ACHN (cell line): ENCODE data around the gene FXR2.
"Not testable (repeated sequence)": the region's sequence is repeated elsewhere in the genome, so short reads cannot be mapped to it uniquely, and the experiment has no call there.

ENCODE experiments used
- DNase-seq: peaks from one replicate; pipeline ENCODE4 v3.0.0-alpha.2; 2015
- in situ Hi-C: cut with HindIII; loops from 2 replicates; pipeline ENCODE4 v1.10.0; 2017; ENCODE audit warnings: low sequenced_read_pairs, low pct_ligation_motif_present, low pct_unique_long_range_greater_than_20kb

Gene FXR2

DNA sequence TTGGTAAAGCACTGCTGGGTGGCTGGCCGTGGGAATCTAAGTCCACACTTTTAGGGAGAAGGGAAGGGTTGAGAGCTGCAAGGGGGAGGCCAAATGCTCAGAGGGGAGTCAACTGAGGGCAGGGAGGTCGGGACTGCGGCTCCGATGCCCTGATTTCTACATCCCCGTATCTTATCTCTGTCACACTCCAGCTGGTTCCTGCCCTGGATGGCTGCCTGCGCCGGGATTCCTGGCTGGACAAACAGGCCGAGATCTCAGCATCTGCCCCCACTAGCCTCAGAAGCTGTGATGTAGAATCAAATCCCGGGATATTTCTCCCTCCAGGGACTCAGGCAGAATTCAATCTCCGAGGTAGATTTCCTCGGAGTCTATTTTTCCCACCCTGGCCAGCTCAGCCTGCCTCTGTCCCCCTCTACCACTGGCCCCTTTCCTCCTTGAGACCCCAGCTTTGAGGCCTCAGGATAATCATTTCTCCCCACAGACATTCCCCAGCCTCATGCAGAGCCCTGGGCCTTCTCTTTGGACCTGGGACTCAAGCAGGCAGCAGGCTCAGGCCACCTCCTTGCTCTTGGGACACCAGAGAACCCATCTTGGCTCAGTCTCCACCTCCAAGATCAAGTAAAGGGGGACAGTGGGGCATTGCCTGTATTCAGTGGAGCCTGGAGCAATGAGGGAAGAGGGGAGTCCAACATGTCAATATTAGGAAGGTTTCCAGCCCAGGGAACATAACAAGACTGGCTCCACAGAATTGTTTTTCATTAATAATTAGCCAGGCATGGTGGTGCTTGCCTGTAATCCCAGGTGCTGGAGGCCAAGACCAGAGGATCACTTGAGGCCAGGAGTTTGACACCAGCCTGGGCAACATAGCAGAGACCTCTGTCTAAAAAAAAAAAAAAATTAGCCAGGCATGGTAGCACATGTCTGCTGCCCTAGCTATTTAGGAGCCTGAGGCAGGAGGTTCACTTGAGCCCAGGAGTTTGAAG, 17.0 kb upstream of the FXR2 start:
- no peak for DNase-seq
- in situ Hi-C loops = no loop called here

DNA sequence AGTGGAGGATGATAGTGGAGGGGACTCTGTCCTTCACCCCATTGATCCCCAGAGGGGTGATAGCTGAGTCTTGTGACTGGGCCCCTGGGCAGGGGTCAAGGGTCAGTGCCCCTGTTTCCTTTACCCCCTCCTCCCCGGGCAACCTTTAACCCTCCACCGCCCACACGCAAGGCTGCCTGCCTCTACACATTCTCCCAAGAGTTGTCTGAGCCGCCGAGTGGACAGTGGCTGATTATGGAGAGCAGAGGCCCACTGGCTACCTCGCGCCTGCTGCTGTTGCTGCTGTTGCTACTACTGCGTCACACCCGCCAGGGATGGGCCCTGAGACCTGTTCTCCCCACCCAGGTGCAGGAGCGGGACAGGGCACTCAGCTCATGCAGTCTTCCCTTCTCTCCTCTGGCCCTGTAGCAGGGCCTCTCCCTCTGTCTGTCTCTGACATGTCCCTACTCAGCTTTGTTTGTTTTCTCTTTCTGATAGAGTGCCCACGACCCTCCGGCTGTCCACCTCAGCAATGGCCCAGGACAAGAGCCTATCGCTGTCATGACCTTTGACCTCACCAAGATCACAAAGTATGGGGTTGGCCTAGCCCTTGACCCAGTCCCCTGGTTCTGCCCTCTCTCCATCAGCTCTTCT, 15.4 kb upstream of the FXR2 start, which contains the start of gene SHBG:
Gene SHBG (plus strand): TSS at position 197 of the 633 bp plus-strand sequence. CDS start 38 bp downstream, at position 235.
- in situ Hi-C loops = no loop called here
- no peak for DNase-seq

DNA sequence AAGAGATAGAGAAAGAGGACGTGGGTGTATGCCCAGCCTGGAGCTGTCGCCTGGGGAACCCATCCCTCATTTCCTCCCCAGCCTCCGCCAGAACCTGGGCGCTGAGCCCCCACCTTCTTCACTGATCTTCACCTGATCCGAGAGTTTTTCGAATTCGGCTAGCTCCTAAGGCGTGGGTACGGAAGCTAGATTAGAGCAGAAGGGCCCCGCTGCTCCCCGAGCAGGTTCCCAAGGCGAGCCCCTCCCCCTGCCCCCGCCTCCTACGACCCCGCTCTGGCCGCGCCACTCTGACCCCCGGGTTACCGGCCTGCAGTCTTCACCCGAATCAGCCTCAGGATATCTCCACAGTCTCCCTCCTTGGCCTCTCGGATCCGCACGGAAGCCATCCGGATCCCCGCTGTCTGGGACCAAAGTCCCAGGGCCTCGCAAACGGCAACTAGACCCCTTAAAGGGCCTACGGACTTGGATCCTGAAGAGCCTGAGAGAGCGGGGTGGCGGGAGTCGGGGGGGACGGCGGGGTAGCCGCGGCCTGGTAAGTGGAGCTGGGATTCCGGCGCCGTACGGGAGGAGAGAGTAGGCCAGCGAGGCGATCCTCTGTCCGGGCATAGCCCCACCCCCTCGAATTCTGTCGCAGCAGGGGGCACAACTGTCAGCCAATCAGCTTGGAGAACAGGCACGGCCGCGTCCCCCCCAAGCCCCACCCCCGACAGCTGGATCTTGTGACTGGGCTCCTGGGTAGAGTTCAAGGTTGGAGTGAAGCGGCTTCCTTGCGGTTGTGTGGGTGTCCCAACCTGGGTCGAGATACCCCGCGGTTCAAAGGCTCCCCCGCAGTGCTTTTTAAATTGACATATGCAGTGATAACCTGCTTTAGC, 12.8 kb upstream of the FXR2 start, which contains the start of gene SAT2:
Gene SAT2 (minus strand): TSS at position 572 of the 872 bp plus-strand sequence. CDS start 186 bp downstream, at position 386.
- in situ Hi-C loops = no loop called here
- DNase-seq = peak; percentile 95

DNA sequence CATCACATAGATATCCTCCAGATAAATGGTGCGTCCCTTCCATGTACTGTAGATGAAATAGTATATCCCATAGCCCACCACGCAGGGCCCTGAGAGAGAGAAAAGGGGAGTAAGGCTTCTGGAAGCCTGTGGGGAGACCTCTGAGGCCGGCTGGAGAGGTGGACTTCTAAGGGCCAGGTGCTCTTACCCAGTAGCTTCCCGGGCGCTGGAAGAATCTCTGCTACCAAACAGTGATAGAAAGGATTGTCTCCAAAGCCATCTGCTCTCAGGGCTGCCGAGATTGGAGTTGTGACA, 12.2 kb upstream of the FXR2 start:
- no peak for DNase-seq
- in situ Hi-C loops = no loop called here

DNA sequence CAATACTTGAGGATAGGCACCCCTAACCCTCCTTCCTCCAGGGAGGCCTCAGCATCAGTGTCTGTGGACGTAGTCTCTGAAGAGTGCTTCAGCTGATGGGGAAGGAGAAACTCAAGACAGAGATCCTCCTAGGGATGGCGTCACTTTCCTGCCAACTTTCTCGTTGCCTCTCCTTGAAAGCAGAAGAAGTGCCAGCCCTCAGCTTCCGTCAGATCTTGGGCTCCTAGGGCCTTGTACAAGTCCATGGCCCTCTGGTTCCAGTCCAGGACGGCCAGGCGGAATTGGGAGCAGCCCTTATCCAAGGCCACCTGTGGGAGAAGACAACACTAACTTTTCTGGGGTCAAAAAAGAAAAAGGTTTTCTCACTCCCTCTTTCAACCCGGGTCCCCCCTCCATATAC, 11.6 kb upstream of the FXR2 start:
- DNase-seq = no peak
- in situ Hi-C loops = no loop called here

DNA sequence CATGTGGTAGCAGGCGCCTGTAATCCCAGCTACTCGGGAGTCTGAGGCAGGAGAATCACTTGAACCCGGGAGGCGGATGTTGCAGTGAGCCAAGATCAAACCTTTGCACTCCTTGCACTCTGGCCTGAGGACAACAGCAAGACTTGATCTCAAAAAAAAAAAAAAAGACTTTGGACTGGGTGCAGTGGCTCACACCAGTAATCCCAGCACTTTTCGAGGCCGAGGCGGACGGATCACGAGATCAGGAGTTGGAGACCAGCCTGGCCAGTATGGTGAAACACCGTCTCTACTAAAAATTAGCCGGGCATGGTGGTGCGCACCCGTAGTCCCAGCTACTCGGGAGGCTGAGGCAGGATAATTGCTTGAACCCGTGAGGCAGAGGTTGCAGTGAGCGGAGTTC, 11.1 kb upstream of the FXR2 start:
- in situ Hi-C loops, DNase-seq: not testable (repeated sequence)

DNA sequence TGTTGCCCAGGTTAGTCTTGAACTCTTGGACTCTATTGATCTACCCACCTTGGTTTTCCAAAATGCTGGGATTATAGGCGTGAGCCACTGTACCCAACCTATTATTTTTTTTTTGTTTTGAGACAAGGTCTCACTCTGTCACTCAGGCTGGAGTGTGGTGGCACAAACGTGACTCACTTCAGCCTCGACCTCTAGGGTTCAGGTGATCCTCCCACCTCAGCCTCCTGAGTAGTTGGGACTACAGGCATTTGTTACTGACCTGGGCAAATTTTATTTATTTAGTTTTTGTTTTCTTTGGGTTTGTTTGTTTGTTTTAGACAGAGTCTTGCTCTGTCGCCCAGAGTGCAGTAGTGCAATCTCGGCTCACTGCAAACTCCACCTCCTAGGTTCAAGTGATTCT, 9.0 kb upstream of the FXR2 start:
- in situ Hi-C loops = no loop called here
- DNase-seq = no peak

DNA sequence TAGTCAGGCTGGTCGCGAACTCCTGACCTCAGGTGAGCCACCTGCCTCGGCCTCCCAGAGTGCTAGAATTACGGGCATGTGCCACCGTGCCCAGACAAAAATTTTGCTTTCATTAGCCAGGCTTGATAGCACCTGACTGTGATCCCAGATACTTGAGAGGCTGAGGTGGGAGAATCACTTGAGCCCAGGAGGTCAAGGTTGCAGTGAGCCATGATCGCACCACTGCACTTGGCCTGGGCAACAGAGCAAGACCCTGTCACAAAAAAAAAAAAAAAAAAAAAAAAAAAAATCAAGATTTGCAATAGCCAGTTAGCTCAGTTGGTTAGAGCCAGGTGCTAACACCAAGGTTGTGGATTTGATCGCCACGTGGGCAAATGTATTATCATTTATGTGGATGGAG, 6.1 kb upstream of the FXR2 start:
- in situ Hi-C loops = no loop called here
- DNase-seq = no peak

DNA sequence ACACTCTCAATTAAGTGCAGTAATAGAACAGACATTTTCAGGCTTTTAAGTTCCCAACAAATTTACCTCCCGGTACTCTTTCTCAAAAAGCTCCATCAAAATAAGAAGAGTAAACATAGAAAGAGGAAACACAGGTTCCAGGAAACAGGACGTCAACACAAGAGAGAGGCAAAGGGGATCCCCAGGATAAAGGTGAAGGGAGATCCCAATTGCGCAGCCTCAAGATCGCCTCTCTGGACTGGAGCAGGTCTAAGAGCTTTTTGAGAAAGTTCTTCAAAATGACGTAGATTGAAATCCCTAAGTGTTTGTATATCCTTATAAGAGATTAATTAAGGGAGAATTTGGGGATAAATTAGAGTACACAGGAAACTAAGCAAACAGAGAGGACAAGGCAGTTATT, 3.9 kb upstream of the FXR2 start:
- in situ Hi-C loops = no loop called here
- DNase-seq = no peak

DNA sequence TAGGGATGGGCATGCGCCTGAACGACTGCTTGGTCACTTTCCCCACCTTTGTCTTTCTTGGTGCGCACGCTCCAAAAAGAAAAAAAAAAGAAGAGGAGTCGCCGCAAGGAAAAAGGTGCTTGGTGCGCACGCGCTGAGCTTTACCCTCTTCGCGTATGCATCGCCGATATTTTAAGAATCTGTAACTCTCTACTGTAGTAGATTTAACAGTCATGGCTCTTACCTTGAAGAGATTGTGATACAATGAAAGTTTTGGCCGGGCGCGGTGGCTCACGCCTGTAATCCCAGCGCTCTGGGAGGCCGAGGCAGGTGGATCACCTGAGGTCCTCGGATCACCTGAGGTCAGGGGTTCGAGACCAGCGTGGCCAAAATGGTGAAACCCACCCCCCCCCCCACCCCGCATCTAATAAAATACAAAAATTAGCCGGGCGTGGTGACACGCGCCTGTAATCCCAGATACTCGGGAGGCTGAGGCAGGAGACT, 609 bp upstream of the FXR2 start:
- no peak for DNase-seq
- in situ Hi-C loops = no loop called here

DNA sequence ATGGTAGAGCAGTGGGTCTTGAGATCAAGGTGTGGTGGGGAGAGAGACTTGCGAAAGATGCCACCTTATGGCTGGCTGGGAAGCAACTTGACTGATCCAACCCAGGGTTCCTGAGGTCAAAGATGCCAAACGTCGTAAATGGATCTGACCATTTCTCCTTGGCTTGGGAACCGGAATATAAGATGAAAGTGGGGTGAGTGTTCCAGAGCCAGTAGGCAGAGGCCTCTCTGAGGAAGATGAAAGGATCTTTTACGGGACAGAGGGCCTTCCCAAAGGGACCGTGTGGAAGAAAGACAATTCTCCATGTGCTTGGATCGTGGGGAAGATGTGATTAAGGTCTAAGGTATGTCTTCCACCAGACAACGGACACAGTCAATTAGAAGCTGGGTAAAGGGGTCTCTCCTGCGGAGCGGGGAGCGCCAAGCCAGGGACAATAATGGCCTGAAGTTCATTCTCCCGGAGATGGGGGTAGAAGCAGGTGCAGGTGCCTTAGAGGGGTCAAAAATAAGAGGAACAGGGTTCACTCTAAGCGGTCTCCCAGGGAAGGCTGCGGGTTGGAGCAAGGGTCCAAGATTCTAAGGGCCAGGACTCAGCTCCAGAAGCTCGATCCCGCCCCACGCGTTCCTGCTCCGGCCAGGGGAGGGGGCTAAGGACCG, 800 bp downstream of the FXR2 start:
- DNase-seq = peak; percentile 50
- in situ Hi-C loops = no loop called here

DNA sequence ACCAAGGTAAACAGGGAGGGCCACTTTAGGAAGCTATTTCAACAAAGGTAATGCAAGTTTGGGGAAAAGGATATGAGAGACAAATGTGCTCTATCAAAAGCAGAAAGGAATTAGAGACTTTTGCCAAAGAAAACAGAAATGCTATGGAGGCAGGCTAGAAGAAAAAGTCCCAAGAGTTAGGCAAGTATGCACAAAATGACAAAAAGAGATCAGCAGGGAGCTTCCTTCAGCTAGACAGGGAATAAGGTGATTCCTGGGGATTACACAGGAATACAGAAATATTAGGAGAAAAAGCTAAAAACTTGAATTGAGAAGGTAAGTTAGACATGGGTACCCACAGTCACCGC, 2.4 kb downstream of the FXR2 start:
- no peak for DNase-seq
- in situ Hi-C loops = no loop called here

DNA sequence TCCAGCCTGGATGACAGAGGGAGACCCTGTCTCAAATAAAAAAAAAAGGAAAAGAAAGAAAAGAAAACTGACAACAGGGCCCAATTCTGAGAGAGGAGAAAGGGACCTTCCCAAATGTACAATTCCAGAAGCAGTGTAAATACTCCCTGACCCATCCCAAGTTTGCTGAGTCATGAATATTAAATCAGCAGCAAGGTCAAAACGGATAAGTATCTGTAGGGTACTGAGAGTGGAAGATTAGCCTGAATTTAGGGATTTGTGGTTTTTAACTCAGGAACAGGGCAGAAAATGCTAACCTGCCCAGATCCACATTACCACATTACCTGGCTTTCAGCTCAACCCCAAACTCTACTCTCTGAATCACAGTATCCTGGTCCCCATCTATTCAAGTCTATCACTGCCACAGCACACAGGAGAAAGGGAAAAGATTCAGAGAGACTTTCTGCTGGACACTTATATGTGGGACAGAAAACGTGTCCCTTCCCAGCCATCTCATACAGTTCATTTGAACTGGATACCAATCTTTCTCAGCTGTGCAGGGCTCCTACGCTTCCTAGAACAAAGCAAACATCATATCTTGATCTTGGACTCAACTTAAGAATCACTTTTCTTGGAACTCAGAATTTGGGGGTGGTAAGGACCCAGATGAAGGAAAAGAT, 2.9 kb downstream of the FXR2 start:
- in situ Hi-C loops = no loop called here

DNA sequence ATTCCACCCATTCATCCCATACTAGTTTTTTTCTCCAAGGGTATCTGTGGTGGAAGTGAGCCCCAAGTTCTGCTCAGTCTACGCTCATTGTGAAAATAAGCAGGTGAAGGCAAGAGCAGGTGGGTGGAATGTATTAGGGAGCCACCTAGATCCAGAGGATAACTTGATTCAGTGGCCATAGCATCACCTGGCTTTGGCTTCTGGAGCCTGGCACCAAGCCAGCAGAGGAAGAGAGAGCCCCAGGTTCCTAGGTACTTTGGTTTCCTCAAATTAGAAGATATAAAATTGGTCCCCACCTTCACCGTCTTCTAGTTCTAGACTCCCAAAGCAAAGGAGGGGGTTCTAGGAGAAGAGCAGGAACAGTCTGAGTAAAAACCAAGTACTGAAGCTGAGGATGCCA, 4.1 kb downstream of the FXR2 start:
- in situ Hi-C loops = no loop called here
- DNase-seq = no peak

More for the DNA sequence above, 2.9 kb downstream of the FXR2 start:
- DNase-seq = no peak

DNA sequence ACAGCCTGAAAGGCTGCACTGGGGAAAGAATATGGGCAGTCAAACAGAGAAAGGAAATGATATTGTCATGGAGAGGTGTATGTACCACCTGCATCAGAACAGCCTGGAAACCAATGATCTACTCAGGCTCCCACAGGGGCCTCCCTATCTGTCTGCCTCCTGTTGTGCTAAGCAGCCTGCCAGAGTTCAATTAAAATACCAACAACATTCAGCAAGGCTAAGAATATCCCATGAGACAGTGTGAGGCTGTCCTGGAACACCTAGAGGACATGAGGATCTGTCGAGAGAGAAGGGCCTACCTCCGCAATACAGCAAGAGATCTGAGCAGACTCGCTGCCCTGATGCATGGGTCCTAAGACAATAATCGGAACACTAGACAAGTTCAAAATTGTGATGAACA, 8.4 kb downstream of the FXR2 start:
- in situ Hi-C loops = no loop called here
- DNase-seq = no peak

DNA sequence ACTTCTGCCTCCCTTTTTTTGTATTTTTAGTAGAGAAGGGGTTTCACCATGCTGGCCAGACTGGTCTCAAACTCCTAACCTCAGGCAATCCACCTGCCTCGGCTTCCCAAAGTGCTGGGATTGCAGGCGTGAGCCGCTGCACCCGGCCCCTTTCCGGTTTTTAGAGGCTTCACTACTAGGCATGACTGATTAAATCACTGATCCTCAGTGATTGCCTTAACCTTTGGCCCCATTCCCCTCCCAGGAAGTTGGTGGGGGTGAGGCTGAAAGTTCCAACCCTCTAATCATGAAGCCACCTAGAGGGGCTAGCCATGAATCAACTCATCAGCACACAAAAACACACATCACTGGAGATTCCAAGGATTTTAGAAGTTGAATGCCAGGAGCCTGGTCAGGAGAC, 17.1 kb downstream of the FXR2 start:
- in situ Hi-C loops = not testable (repeated sequence)

DNA sequence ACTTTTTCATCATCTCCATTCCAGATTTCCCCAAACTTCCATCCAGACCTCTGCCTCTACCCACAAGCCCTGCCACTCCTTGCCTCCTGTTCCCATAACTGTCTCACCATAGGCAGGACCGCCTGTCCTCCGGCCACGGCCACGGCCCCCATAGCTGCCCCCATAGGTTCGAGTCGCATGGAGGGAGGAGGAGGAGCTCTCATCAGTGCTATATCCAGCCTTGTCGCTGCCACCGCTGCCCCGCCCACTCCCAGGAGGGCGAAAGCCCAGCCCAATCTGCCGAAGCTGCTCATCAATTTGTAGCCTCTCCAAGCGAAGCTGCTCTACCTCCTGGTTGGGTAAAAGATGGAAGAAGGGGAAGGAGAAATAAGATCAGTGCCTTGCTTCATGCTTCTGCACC, 21.4 kb downstream of the FXR2 start:
- in situ Hi-C loops = no loop called here

More for the DNA sequence above, 17.1 kb downstream of the FXR2 start:
- DNase-seq = not testable (repeated sequence)

DNA sequence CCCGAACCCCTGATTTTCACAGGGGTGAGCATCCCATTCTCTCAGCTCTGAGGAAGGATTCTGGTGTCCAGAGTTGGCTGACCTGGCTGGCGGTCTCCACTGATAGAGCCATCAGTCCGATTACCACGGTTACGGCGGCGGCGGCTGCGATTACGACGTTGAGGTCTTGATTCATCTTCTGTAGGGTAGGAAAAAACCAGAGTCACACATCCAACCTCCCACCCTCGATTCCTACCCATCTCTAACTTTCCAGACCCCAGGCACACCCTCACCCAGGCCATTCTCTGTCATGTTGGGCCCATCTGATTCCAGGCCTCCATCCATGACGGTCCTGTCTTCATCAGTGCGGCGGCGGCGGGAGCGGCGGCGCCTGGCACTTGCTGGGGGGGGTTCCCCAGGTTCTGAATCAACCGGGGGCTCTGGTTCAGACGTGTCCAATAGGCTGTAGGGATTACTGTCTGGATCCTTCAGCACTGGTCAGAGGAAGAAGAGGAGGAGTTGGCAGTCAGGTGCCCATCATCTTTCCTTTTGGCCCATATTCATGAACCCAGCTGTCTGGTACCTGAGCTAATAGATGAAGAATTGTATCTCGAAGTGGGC, 22.2 kb downstream of the FXR2 start:
- no peak for DNase-seq
- in situ Hi-C loops = no loop called here

More for the DNA sequence above, 21.4 kb downstream of the FXR2 start:
- no peak for DNase-seq
